Hippocampal formation (tissue), 2 donors: ENCODE results near the gene NPM3.
A peak's percentile ranks its signal among the peaks of the same experiment; 100 is the strongest.

Source experiments
- DNase-seq, 2 donors: peaks; one replicate each; lab custom pipeline; 2025; lab: John Stamatoyannopoulos, UW

NPM3 gene, protein sequence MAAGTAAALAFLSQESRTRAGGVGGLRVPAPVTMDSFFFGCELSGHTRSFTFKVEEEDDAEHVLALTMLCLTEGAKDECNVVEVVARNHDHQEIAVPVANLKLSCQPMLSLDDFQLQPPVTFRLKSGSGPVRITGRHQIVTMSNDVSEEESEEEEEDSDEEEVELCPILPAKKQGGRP

DNA sequence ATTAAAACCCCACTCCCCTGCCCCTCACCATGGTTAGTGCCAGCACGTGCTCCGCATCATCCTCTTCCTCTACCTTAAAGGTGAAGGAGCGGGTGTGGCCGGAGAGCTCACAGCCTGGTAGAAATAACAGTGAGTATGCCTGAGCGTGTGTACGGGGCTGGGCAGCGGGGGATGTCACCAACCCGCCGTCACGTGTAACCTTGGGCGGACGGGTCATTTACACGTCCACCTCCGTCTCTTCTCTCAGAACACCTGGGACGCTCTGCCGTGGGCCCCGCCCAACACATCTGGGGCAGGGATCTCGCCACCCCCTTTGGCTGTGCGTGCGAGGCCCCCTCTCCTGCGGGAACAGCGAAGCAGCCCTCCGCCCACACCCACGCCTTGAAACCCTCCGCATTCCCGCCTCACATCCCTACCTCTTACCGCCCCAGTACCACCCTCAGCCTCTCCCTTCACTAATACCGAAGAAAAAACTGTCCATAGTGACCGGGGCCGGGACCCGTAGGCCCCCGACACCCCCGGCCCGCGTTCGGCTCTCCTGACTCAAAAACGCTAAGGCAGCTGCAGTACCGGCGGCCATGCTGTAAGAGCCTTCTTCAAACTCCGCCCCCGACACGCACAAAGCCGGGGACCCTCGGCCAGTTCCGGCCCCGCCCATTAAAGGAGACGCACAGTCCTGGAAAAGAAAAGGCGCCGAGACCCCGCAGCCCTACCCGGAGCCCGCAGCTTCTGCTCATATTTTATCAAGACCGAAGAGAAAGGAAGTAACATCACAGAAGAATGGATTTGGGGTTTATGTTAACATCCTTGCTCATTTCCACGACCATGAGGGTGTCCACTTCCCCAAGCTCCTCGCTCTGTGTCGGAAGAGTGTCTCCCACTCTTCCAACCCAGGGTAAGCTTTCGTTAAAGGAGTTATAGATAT is at the start of gene NPM3:
NPM3 (minus strand) TSS at position 636 of the 925 bp plus-strand sequence; CDS start at position 580, 56 bp downstream.
- peak; percentile 45 to 59 for DNase-seq

- DNase-seq, result no peak
Measured at GRCh38 chr10:101832325-101832771, 49.1 kb upstream of the NPM3 start.

GRCh38 chr10:101831169-101831811 is 48.0 kb upstream of the NPM3 start:
- no peak for DNase-seq

DNA sequence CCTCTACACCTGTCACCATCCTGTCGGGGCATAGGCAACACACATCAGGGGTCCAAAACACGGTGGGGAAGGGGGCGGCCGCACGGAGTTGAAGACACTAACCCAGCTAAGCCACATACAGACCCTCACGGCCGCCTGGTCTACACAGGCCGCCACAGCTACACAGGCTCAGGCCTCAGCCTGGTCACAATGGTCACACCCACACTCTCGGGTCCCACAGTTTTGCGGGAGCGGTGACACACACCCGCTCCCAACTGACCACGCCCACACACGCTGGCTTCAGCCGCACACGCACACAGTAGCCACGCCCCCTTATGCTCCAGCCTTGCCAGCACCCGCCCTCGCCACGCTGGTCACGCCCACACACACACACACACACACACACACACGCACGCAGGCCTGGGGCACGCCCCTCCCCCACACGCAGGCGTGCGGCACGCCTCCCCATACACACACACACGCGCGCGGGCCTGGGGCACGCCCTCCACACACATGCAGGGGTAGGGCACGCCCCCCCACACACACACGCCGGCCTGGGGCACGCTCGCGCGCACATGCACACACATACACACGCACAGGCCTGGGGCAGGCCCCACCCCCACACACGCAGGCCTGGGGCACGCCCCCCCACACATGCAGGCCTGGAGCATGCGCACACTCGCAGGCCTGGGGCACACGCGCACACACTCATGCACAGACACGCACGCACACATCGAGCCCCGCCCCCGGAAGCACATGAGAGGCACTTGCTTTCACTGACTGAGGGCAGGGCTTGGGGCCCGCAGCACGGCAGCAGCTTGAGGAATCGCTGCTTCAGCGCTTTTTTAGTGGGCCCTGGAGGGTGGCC is 47.3 kb upstream of the NPM3 start:
- DNase-seq, result peak in 1 of 2 donors; percentile 41

DNA sequence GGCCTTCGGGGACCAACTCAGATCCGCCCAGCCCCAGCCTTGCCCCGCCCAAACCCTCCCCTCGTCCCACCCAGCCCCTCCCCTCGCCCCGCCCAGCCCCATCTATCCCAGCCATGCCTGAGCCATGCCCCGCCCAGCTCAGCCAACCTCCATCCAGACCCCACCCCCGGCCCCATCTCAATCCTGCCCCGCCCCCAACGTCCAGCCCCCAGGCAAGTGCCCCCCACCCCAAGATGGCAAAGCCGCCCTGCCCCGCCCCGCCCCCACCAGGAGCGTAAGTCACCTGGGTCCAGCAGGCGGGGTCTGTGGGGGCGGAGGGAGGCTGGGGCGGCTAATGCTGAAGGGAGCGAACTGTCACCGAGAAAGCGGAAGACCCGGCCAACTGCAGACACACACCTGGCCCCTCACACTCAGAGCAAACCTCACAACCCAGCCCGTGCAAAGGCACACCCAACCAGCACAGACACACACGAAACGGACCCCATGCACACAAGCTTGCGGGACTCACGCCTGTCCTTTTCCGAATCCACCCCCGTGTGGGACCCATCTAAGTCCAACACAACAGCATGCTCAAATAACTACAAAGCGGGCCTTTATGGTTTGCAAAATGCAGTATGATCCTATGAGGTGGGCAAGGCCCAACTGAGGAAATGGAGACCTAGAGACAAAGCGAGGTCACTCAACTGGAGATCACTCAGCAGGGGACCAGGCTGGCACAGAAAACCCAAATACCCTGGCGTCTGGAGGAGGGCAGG is 46.5 kb upstream of the NPM3 start:
- DNase-seq, result no peak

- no peak for DNase-seq
Measured at GRCh38 chr10:101828766-101829551, 45.7 kb upstream of the NPM3 start.

- no peak for DNase-seq
Measured at GRCh38 chr10:101827919-101828600, 44.8 kb upstream of the NPM3 start.

- no peak for DNase-seq
Measured at GRCh38 chr10:101826852-101827434, 43.7 kb upstream of the NPM3 start.

DNA sequence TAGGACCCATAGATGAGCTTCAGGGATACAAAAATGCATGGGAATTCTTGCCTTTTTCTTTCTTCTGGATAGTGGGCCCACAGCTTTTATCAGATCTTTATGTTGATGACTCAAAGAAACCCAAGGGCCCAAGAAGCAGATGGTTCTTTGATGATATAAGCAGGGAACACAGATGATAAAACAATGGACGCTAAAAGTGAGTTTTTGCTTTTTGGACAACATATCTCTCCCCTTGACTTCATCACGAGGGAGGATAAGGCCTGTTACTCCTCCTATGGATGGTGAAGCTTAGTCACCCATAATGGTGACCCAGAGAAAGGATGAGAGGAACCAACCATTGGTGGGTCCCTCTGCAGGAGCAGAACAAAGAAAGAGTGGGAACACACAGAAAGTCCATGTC is 41.5 kb upstream of the NPM3 start:
- DNase-seq, result no peak

DNA sequence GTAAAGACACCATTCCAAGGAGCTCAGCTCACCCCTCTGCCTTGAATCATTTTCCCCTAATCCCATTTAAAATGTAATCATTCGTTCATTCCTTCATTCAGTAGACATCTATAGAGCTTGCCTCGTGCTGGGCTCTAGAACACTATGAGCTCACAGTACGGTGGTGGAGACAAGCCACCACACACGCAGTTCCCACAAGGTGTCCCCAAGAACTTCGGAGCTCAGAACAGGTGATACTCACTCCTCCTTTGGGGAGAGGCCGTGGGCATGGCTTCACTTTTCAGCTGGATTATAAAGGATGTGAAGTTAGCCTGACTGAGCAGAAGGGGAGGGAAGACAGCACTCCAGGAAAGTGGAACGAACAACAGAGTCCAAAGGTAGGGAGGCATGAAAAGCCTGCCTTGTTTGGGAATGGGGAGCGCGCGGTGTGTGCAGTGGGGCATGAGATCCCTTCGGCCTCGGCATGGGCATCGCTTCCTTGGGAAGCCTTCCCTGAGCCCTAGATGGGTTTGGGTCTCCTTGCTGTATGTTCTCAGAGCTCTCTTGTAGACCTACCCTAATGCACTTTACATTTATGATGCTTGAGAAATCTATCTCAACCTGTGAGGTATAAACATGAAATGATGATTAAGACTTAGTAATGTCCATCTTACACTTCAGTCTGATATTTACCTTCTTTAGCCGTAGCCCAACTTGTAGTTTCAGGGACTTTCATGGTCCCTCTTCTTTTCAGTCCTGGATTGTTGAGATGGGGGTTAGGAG is 35.8 kb upstream of the NPM3 start:
- DNase-seq, result peak in 1 of 2 donors; percentile 64

- DNase-seq, result peak; percentile 95 to 98
Measured at GRCh38 chr10:101818119-101818871, 35.0 kb upstream of the NPM3 start, which contains the start of gene OGA. OGA (minus strand) TSS chr10:101818444; CDS start chr10:101818022, 422 bp downstream.

- peak; percentile 43 to 56 for DNase-seq
Measured at GRCh38 chr10:101817337-101818118, 34.3 kb upstream of the NPM3 start.

GRCh38 chr10:101816913-101817336 is 33.7 kb upstream of the NPM3 start:
- no peak for DNase-seq

- no peak for DNase-seq
Measured at GRCh38 chr10:101816376-101816775, 33.1 kb upstream of the NPM3 start.

GRCh38 chr10:101814466-101815071 is 31.3 kb upstream of the NPM3 start:
- DNase-seq, result no peak

DNA sequence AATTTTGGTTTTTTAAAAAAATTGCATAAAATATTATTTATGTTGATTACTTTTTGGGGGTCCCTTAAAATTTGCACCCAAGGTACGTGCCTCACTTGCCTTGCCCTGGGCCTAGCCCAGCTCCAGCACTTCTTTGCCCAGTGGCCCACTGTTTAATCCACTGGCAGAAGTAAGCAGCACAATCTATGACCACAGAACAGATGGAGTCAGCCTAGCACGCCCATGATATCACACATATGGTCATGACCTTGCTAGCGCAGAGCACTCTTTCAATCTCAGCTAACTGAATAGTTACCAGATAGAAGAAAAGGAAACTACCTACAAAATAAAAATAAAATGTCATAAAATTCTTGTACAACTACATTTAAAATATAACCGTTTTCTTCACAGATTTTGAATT is 29.4 kb upstream of the NPM3 start:
- DNase-seq, result no peak
